Mesothelial cell of epicardium (in vitro differentiated cells): ENCODE results near the gene OPRL1. TPM values are rescaled to one million over a fixed set of nuclear protein-coding genes. Genes with fewer than 3 reads are reported as not detected.

ENCODE experiments used
- DNase-seq, 2 experiments: peaks; one replicate each; pipeline ENCODE4 v3.0.0; 2021; ENCODE audit warnings: low spot score in 2 of 2; ENCODE audit not compliant: unreplicated experiment in 2 of 2
- H3K27ac Mint-ChIP-seq: 2 replicates; pipeline ENCODE4 v1.8.0; 2021; ENCODE audit warnings: mixed read lengths
- H3K27me3 Mint-ChIP-seq: 2 replicates; pipeline ENCODE4 v1.8.0; 2021; ENCODE audit warnings: low read depth, mixed read lengths
- H3K36me3 Mint-ChIP-seq: 2 replicates; pipeline ENCODE4 v1.8.0; 2021; ENCODE audit warnings: mixed read lengths
- H3K4me1 Mint-ChIP-seq: 2 replicates; pipeline ENCODE4 v1.8.0; 2021; ENCODE audit warnings: mixed read lengths
- H3K4me3 Mint-ChIP-seq: 2 replicates; pipeline ENCODE4 v1.8.0; 2021; ENCODE audit warnings: mild to moderate bottlenecking, moderate library complexity, mixed read lengths
- H3K9me3 Mint-ChIP-seq: 2 replicates; pipeline ENCODE4 v1.8.0; 2021; ENCODE audit warnings: mixed read lengths
- total RNA-seq: library from RNA; stranded (reverse); gene quantifications from 3 replicates; pipeline ENCODE4 v1.2.1, GENCODE V29; 2021
- TF ChIP-seq, protein P1 (sequence below): fragments of 200-600 bp; sonication (generic); IDR thresholded peaks from one replicate; pipeline ENCODE4 v1.5.0; 2021; ENCODE audit warnings: antibody characterized with exemption; ENCODE audit not compliant: unreplicated experiment

Gene OPRL1
- total RNA-seq = 2.2 to 2.6 TPM (median 2.5 TPM) in 3 replicates

DNA sequence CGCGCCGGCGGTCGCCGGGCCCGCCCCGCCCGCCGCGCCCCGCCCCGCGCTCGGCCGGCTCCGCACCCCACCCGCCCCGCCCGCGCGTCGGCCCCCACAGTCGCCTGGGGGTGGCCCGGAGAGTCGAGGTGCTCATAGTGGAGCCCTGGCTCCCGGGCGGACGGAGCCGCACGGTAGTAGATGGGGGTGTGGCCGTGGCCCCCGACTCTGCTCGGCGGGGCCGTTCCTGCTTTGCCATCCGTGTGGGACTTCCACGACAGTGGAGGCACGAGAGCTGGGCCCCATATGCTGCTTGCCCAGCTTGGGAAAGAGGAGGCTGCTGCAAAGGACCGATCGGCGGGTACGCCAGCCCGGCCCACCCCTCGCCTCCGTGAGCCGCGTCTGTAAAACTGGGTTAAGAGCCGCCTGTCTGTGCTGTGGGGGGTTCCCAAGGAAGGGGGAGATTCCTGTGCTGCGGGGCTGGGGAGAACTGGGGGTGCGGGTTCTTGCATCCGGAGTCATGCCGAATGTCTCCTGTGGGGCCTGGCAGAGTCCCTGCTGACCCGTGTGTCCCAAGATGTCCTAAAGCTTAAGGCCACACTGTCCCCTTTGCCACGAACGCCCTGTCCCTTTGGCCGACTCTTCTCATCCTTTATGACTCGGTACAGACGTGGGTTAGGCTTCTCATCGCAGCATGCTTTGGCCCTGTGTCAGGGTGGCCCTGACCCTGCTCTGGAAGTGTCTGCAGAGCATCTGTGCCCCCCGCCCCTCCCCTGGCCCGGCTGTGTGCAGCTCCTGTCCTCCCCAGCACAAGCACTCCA lies at the start of gene OPRL1:
OPRL1 (plus strand) TSS at position 70 of the 800 bp plus-strand sequence. CDS start 12,639 bp downstream, outside the sequence.
- peaks cover 44% of the 10 kb centered on the region for H3K27me3 Mint-ChIP-seq
- no peaks in the 10 kb centered on the region for H3K9me3 Mint-ChIP-seq
- TF ChIP-seq, protein P1, sequence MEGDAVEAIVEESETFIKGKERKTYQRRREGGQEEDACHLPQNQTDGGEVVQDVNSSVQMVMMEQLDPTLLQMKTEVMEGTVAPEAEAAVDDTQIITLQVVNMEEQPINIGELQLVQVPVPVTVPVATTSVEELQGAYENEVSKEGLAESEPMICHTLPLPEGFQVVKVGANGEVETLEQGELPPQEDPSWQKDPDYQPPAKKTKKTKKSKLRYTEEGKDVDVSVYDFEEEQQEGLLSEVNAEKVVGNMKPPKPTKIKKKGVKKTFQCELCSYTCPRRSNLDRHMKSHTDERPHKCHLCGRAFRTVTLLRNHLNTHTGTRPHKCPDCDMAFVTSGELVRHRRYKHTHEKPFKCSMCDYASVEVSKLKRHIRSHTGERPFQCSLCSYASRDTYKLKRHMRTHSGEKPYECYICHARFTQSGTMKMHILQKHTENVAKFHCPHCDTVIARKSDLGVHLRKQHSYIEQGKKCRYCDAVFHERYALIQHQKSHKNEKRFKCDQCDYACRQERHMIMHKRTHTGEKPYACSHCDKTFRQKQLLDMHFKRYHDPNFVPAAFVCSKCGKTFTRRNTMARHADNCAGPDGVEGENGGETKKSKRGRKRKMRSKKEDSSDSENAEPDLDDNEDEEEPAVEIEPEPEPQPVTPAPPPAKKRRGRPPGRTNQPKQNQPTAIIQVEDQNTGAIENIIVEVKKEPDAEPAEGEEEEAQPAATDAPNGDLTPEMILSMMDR = no peak
- H3K27ac Mint-ChIP-seq = no peak within 1 kb of the TSS
- no peaks in the 10 kb centered on the region for H3K36me3 Mint-ChIP-seq
- no peak for DNase-seq
- peak within 1 kb of the TSS; percentile 71 for H3K4me3 Mint-ChIP-seq
- peaks cover 18% of the 10 kb centered on the region for H3K4me1 Mint-ChIP-seq

DNA sequence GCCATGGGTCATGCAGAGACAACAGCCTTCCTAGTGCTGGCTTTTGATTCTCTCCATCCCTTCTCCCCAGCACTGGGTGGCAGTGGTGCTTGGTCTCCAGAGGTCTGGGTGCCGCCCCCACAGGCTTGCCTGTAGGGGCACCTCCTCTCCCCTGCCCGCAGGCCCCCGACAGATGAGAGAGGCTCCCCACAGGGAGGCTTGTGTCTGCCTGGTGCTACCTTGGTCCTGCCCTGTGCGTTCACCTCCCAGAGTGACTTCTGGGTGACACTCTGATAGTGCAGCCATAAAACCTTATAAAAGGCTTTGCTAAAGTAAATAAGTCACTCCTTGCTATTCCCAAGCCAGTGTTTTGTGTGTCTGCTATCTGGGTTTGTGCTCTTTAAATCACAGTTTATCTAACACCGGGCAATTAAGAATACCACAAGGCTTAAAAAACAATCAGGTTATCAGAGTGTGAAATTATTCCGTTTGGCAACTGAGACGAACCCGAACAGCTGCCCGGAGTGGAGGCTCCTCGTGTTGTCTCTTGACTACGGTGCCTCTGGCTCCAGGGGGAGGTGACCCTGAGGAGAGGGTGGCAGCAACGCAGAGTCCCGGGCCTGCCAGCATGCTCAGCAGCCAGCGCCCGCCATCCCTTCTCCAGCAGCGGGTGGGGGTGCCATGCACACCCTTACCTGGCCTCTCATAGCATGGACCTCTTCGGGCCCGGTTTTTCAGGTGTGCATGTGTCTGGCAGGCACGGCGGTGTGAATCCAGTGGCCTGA lies 49.3 kb upstream of the OPRL1 start:
- no peaks in the 10 kb centered on the region for H3K9me3 Mint-ChIP-seq
- H3K27me3 Mint-ChIP-seq = no peaks in the 10 kb centered on the region
- peaks cover 25% of the 10 kb centered on the region for H3K36me3 Mint-ChIP-seq
- no peaks in the 10 kb centered on the region for H3K4me1 Mint-ChIP-seq
- no peak overlapping the region for H3K27ac Mint-ChIP-seq
- TF ChIP-seq, protein P1 = no peak
- DNase-seq = no peak
- H3K4me3 Mint-ChIP-seq = no peak overlapping the region

DNA sequence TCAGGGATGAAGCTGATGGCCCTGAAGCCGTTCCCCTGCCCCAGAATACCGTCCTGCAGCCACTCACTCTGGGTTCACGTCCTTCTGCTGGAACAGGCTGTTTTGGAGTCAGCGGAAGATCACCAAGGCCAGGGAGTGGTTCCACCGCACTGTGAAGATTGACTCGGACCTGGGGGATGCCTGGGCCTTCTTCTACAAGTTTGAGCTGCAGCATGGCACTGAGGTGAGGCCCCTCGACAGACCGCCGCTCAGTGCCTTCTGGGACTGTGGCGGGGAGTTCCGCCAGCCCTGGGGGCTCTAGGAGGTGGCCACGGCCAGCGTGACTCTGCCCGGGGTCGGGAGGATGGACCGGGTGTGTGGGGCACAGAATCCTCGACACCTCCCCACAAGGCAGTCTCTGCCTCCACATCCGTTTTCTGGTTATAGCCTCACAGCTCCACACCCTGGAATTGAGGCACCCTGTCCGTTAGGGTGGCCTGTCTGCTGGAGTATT lies 48.0 kb upstream of the OPRL1 start:
- peaks cover 6% of the 10 kb centered on the region for H3K27me3 Mint-ChIP-seq
- no peak for DNase-seq
- H3K4me1 Mint-ChIP-seq = no peaks in the 10 kb centered on the region
- H3K27ac Mint-ChIP-seq = no peak overlapping the region
- H3K4me3 Mint-ChIP-seq = no peak overlapping the region
- H3K36me3 Mint-ChIP-seq = peaks cover 19% of the 10 kb centered on the region
- TF ChIP-seq, protein P1 = no peak
- no peaks in the 10 kb centered on the region for H3K9me3 Mint-ChIP-seq

GRCh38 chr20:64032706-64033624 lies 46.9 kb upstream of the OPRL1 start:
- Mint-ChIP-seq H3K27ac (no peak overlapping the region), H3K4me1 (peaks cover 2% of the 10 kb centered on the region), H3K36me3 (peaks cover 15% of the 10 kb centered on the region), H3K4me3 (no peak overlapping the region), H3K9me3 (no peaks in the 10 kb centered on the region), H3K27me3 (peaks cover 17% of the 10 kb centered on the region)
- TF ChIP-seq, protein P1 = no peak
- DNase-seq = no peak

DNA sequence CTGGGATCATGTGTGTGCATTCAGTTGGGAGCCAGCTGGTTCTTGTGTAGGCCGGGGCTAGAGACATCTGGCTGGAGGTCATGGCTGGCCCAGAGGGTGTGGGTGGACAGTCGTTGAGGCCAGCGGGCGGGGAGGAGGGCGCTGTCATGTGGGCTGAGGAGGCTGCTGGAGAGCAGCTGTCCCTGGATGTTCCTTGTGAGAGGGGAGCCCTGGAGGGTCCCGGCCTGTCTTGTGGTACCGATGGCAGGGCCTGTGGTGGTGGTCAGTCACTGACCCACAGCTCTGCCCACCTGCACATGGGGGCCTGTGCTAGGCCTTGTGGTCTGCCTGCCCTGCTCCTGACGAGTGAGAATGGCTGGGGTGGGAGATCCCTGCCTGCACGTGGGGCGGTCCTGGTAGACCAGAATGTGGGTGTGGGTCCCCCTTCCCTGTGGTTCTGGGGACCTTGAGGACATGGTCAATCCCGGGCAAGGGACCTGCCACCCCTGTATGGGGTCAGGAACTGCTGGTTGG lies 45.8 kb upstream of the OPRL1 start:
- H3K9me3 Mint-ChIP-seq = no peaks in the 10 kb centered on the region
- TF ChIP-seq, protein P1 = no peak
- peaks cover 11% of the 10 kb centered on the region for H3K36me3 Mint-ChIP-seq
- H3K27ac Mint-ChIP-seq = no peak overlapping the region
- H3K27me3 Mint-ChIP-seq = peaks cover 18% of the 10 kb centered on the region
- peaks cover 2% of the 10 kb centered on the region for H3K4me1 Mint-ChIP-seq
- no peak overlapping the region for H3K4me3 Mint-ChIP-seq
- no peak for DNase-seq
